Parathyroid adenoma (tissue), 2 donors: ENCODE data around the gene PRDM10.

Source experiments
- H2AFZ ChIP-seq: fragments of 300-600 bp; sonication (generic); one replicate; pipeline ENCODE4 v1.7.0; 2017; ENCODE audit warnings: antibody characterized with exemption, mild to moderate bottlenecking
- H3K27ac ChIP-seq: fragments of 300-600 bp; sonication (generic); one replicate; pipeline ENCODE4 v1.7.0; 2017
- H3K27me3 ChIP-seq: fragments of 300-600 bp; sonication (generic); one replicate; pipeline ENCODE4 v1.7.0; 2017; ENCODE audit warnings: low read length; ENCODE audit not compliant: control insufficient read depth, insufficient read depth
- H3K36me3 ChIP-seq: fragments of 300-600 bp; sonication (generic); one replicate; pipeline ENCODE4 v1.7.0; 2017; ENCODE audit warnings: low read length; ENCODE audit not compliant: control insufficient read depth, insufficient read depth
- H3K4me1 ChIP-seq: fragments of 300-600 bp; sonication (generic); one replicate; pipeline ENCODE4 v1.7.0; 2017; ENCODE audit warnings: control low read depth
- H3K4me2 ChIP-seq: fragments of 300-600 bp; sonication (generic); one replicate; pipeline ENCODE4 v1.7.0; 2017; ENCODE audit warnings: low read length
- H3K4me3 ChIP-seq: fragments of 300-600 bp; sonication (generic); one replicate; pipeline ENCODE4 v1.7.0; 2017; ENCODE audit warnings: low read depth, low read length
- H3K79me2 ChIP-seq: fragments of 300-600 bp; sonication (generic); one replicate; pipeline ENCODE4 v1.7.0; 2017; ENCODE audit warnings: control low read depth
- H3K9ac ChIP-seq: fragments of 300-600 bp; sonication (generic); one replicate; pipeline ENCODE4 v1.7.0; 2017; ENCODE audit warnings: mild to moderate bottlenecking
- H3K9me3 ChIP-seq: fragments of 300-600 bp; sonication (generic); one replicate; pipeline ENCODE4 v1.7.0; 2017; ENCODE audit warnings: low read length; ENCODE audit not compliant: control insufficient read depth
- CTCF ChIP-seq: fragments of 300-600 bp; sonication (generic); IDR thresholded peaks from one replicate; pipeline ENCODE4 v1.7.0; 2017; ENCODE audit warnings: antibody characterized with exemption, mild to moderate bottlenecking
- donor health status: primary hyperparathyroidism.

The PRDM10 gene

GRCh38 chr11:129951201-129951865 lies 51.3 kb downstream of the PRDM10 start:
- no peaks in the 10 kb centered on the region for H3K4me1 ChIP-seq
- no peak overlapping the region for H3K4me3 ChIP-seq
- no peaks in the 10 kb centered on the region for H3K27me3 ChIP-seq
- H3K79me2 ChIP-seq, result no peaks in the 10 kb centered on the region
- H3K27ac ChIP-seq, result no peak overlapping the region
- H3K9me3 ChIP-seq, result no peaks in the 10 kb centered on the region
- TF ChIP-seq CTCF, result no peak
- no peak overlapping the region for H3K4me2 ChIP-seq
- H3K36me3 ChIP-seq, result no peaks in the 10 kb centered on the region
- H3K9ac ChIP-seq, result no peak overlapping the region
- no peak overlapping the region for H2AFZ ChIP-seq

GRCh38 chr11:129950101-129951091 lies 52.2 kb downstream of the PRDM10 start:
- Histone ChIP-seq H3K79me2 (no peaks in the 10 kb centered on the region), H3K9me3 (no peaks in the 10 kb centered on the region), H3K4me3 (no peak overlapping the region), H3K4me2 (no peak overlapping the region), H3K36me3 (no peaks in the 10 kb centered on the region), H2AFZ (no peak overlapping the region), H3K4me1 (no peaks in the 10 kb centered on the region), H3K27ac (no peak overlapping the region), H3K27me3 (no peaks in the 10 kb centered on the region), H3K9ac (no peak overlapping the region)
- TF ChIP-seq CTCF, result no peak

- Histone ChIP-seq H3K4me1 (no peaks in the 10 kb centered on the region), H3K9ac (no peak overlapping the region)
These were observed 53.6 kb downstream of the PRDM10 start for GRCh38 chr11:129948926-129949466.

GRCh38 chr11:129947474-129947873 lies 55.2 kb downstream of the PRDM10 start:
- no peaks in the 10 kb centered on the region for H3K27me3 ChIP-seq
- no peak overlapping the region for H3K27ac ChIP-seq
- H3K4me2 ChIP-seq, result no peak overlapping the region
- H3K36me3 ChIP-seq, result no peaks in the 10 kb centered on the region
- no peaks in the 10 kb centered on the region for H3K4me1 ChIP-seq
- no peak overlapping the region for H3K9ac ChIP-seq
- no peak overlapping the region for H3K4me3 ChIP-seq
- no peaks in the 10 kb centered on the region for H3K79me2 ChIP-seq
- no peak overlapping the region for H2AFZ ChIP-seq
- no peaks in the 10 kb centered on the region for H3K9me3 ChIP-seq
- TF ChIP-seq CTCF, result no peak

More at GRCh38 chr11:129948926-129949466, 53.6 kb downstream of the PRDM10 start:
- Histone ChIP-seq H3K4me2 (no peak overlapping the region), H2AFZ (no peak overlapping the region), H3K4me3 (no peak overlapping the region), H3K79me2 (no peaks in the 10 kb centered on the region), H3K27me3 (no peaks in the 10 kb centered on the region), H3K9me3 (no peaks in the 10 kb centered on the region), H3K36me3 (no peaks in the 10 kb centered on the region), H3K27ac (no peak overlapping the region)
- TF ChIP-seq CTCF, result no peak
